Measurements from ENCODE around the gene PLCB4.

GRCh38 chr20:9032758-9033157 is 36.1 kb upstream of the PLCB4 start:
- TF ChIP-seq POLR2AphosphoS5 (IDR thresholded peaks at IDR 0.05): no peak
- no peak for TF ChIP-seq CTCF (IDR thresholded peaks at IDR 0.05)
- no peak for TF ChIP-seq EP300 (IDR thresholded peaks at IDR 0.05)
- no peak for TF ChIP-seq POLR2A (IDR thresholded peaks at IDR 0.05)
